GM23248 (cell line): Measurements from ENCODE around the gene SYNJ1. TPM values are rescaled to one million over a fixed set of nuclear protein-coding genes. Genes with fewer than 3 reads are reported as not detected.

Experiments
- DNase-seq: peaks from one replicate; pipeline ENCODE4 v3.0.0-alpha.2; 2015
- H2AFZ ChIP-seq: fragments of 200-600 bp; sonication (generic); 2 replicates; pipeline ENCODE4 v1.6.1; 2016; ENCODE audit warnings: antibody characterized with exemption
- H3F3A ChIP-seq: fragments of 200-600 bp; sonication (generic); 2 replicates; pipeline ENCODE4 v1.6.1; 2016; ENCODE audit warnings: mild to moderate bottlenecking, antibody characterized with exemption, mixed run types; ENCODE audit not compliant: insufficient read depth
- H3K27ac ChIP-seq: fragments of 200-600 bp; sonication (generic); 2 replicates; pipeline ENCODE4 v1.5.1; 2016; ENCODE audit warnings: mild to moderate bottlenecking
- H3K27me3 ChIP-seq: fragments of 200-600 bp; sonication (generic); replicated peaks from 2 replicates; pipeline ENCODE4 v1.6.1; 2016; ENCODE audit warnings: mild to moderate bottlenecking; ENCODE audit not compliant: insufficient read depth
- H3K36me3 ChIP-seq: fragments of 200-600 bp; sonication (generic); 2 replicates; pipeline ENCODE4 v1.6.1; 2016; ENCODE audit warnings: low read depth, mild to moderate bottlenecking
- H3K4me1 ChIP-seq: fragments of 200-600 bp; sonication (generic); 2 replicates; pipeline ENCODE4 v1.6.1; 2016; ENCODE audit warnings: mild to moderate bottlenecking; ENCODE audit not compliant: insufficient read depth
- H3K4me2 ChIP-seq: fragments of 200-600 bp; sonication (generic); one replicate; pipeline ENCODE4 v1.6.1; 2016; ENCODE audit warnings: mild to moderate bottlenecking; ENCODE audit not compliant: unreplicated experiment
- H3K4me3 ChIP-seq: fragments of 200-600 bp; sonication (generic); 2 replicates; pipeline ENCODE4 v1.5.1; 2016; ENCODE audit warnings: mild to moderate bottlenecking
- H3K79me2 ChIP-seq: fragments of 200-600 bp; sonication (generic); 2 replicates; pipeline ENCODE4 v1.6.1; 2016; ENCODE audit warnings: mild to moderate bottlenecking; ENCODE audit not compliant: insufficient read depth
- H3K9ac ChIP-seq: fragments of 200-600 bp; sonication (generic); 2 replicates; pipeline ENCODE4 v1.6.1; 2016; ENCODE audit warnings: mild to moderate bottlenecking
- H3K9me2 ChIP-seq: fragments of 200-600 bp; sonication (generic); 2 replicates; pipeline ENCODE4 v1.6.1; 2016; ENCODE audit warnings: mixed run types, mild to moderate bottlenecking, moderate library complexity; ENCODE audit not compliant: insufficient read depth
- H3K9me3 ChIP-seq: fragments of 200-600 bp; sonication (generic); one replicate; pipeline ENCODE4 v1.6.1; 2017; ENCODE audit warnings: low read depth
- H4K20me1 ChIP-seq: fragments of 200-600 bp; sonication (generic); 2 replicates; pipeline ENCODE4 v1.6.0; 2016; ENCODE audit not compliant: insufficient read depth
- EZH2 ChIP-seq: fragments of 200-600 bp; sonication (generic); IDR thresholded peaks from 2 replicates; pipeline ENCODE4 v1.6.1; 2018; ENCODE audit warnings: antibody characterized with exemption, mild to moderate bottlenecking; ENCODE audit not compliant: insufficient read depth, poor library complexity, severe bottlenecking
- EZH2phosphoT487 ChIP-seq: fragments of 200-600 bp; sonication (generic); IDR thresholded peaks from 2 replicates; pipeline ENCODE4 v1.6.1; 2018; ENCODE audit warnings: antibody characterized with exemption, moderate library complexity, mild to moderate bottlenecking, low read depth; ENCODE audit not compliant: insufficient read depth
- WGBS, 2 experiments: methylation state at CpG; one replicate each; pipeline ENCODE4 v1.1.6; 2015 to 2017; ENCODE audit warnings: low lambda C conversion rate in 2 of 2, low coverage in 1 of 2; ENCODE audit errors: missing lambda C conversion rate in 2 of 2; 5-methylcytosine and 5-hydroxymethylcytosine counted together
- in situ Hi-C: fragments of 300-500 bp; cut with MboI; formaldehyde crosslinking; loops from 2 replicates; pipeline ENCODE4 v1.15.0; 2020
- polyA plus RNA-seq: library from polyadenylated mRNA; unstranded; fragments of >200 nt; fragmentation: Nextera tagmentation; extraction: Ambion mirVana; gene quantifications from 2 replicates; pipeline ENCODE4 v1.2.1, GENCODE V29; 2016
- total RNA-seq: library from RNA; depleted of rRNA; stranded (reverse); fragments of >200 nt; shearing (Covaris generic); gene quantifications from 2 replicates; pipeline ENCODE4 v1.2.3, GENCODE V29; 2014

Gene SYNJ1
- total and polyA plus RNA-seq, 2 experiments from 2014 or later, result 4.6 to 5.0 TPM

DNA sequence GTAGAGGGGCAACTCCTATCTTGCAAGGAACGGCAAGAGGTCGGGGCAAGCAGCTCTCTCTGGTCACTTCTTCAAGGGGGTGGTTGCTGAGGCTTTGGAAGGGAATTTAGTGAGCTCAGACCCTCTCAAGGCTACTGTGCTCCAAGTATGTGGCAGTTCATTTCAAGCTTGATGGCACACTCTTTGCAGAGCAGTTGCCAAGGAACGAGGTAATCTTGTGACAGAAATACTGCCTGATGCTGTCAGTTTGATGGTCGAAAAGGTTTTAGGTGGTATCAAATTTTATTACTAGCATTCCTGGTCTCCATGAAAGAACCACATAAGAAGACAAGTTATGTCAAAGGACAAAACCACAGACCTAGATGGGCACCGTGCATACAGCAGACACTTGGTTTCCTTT is 128.7 kb downstream of the SYNJ1 start:
- DNase-seq, result no peak
- 90 to 93% methylated on average over 5 of the region's 5 CpGs for WGBS, 2 experiments
- no peak overlapping the region for H2AFZ ChIP-seq
- TF ChIP-seq EZH2phosphoT487 (no peak), EZH2 (no peak)
- peaks cover 10% of the 10 kb centered on the region for H3K36me3 ChIP-seq
- H3K9ac ChIP-seq, result no peak overlapping the region
- H3K9me3 ChIP-seq, result no peaks in the 10 kb centered on the region
- no peaks in the 10 kb centered on the region for H3K27me3 ChIP-seq
- peaks cover 13% of the 10 kb centered on the region for H3F3A ChIP-seq
- H3K4me3 ChIP-seq, result no peak overlapping the region
- H4K20me1 ChIP-seq, result no peaks in the 10 kb centered on the region
- H3K4me2 ChIP-seq, result no peak overlapping the region
- peaks cover 12% of the 10 kb centered on the region; the same call in 1 of the 2 replicates for H3K4me1 ChIP-seq
- H3K9me2 ChIP-seq, result no peaks in the 10 kb centered on the region
- H3K79me2 ChIP-seq, result no peaks in the 10 kb centered on the region
- in situ Hi-C loops, result no loop called here
- H3K27ac ChIP-seq, result no peak overlapping the region

DNA sequence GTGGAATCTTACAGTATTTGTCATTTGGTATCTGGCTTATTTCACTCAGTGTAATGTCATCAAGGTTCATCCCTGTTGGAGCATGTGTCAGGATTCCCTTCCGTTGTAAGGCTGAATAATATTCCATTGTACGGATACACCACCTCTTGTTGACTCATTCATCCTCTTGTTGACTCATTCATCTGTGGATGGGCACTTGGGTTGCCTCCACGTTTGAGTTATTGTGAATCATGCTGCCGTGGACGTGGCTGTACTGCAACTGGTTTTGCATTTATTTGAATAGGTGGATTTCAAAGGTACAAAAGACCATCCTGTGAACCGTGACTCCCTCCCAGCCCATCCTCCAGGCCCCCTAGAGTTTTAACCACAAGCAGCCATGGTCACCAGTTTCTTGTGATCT is 130.6 kb downstream of the SYNJ1 start:
- peak overlapping the region; percentile 58 for H3K9ac ChIP-seq
- H4K20me1 ChIP-seq, result no peaks in the 10 kb centered on the region
- H3K9me3 ChIP-seq, result no peaks in the 10 kb centered on the region
- peak overlapping the region; percentile 87 for H3K27ac ChIP-seq
- H3K4me2 ChIP-seq, result peak overlapping the region; percentile 24
- in situ Hi-C loops, result no loop called here
- H3K36me3 ChIP-seq, result no peaks in the 10 kb centered on the region; the same call in 1 of the 2 replicates
- H3K79me2 ChIP-seq, result no peaks in the 10 kb centered on the region
- peaks cover 13% of the 10 kb centered on the region for H3F3A ChIP-seq
- no peak overlapping the region for H2AFZ ChIP-seq
- no peak overlapping the region for H3K4me3 ChIP-seq
- H3K9me2 ChIP-seq, result no peaks in the 10 kb centered on the region
- H3K27me3 ChIP-seq, result no peaks in the 10 kb centered on the region
- peaks cover 12% of the 10 kb centered on the region; the same call in 1 of the 2 replicates for H3K4me1 ChIP-seq
- 3 to 5% methylated on average over 6 of the region's 6 CpGs for WGBS, 2 experiments
- no peak for TF ChIP-seq EZH2phosphoT487
- peak; percentile 97 for DNase-seq

DNA sequence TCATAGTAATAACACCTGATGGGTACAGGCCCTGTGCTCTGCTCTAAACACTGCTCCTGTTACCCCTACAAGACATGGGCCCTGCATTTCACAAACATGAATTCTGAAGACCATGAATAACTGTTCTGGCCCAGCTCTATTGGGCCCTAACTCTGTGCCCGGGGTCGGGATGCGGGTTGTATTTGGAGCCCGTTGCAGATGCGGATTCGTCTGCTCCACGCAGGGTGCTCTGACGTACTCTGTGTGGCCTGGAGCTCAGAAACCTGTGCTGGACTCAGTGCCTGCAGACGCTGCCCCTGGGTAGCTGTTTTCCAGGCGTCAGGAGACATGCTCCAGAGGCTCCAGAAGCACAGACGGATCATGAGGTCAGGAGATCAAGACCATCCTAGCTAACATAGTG is 132.4 kb downstream of the SYNJ1 start:
- no peak overlapping the region for H3K4me3 ChIP-seq
- no peaks in the 10 kb centered on the region for H3K9me3 ChIP-seq
- no peaks in the 10 kb centered on the region for H3K9me2 ChIP-seq
- no peaks in the 10 kb centered on the region for H3K27me3 ChIP-seq
- in situ Hi-C loops, result no loop called here
- H2AFZ ChIP-seq, result no peak overlapping the region
- H3F3A ChIP-seq, result peaks cover 5% of the 10 kb centered on the region
- TF ChIP-seq EZH2, result no peak
- TF ChIP-seq EZH2phosphoT487, result no peak
- no peaks in the 10 kb centered on the region for H4K20me1 ChIP-seq
- no peaks in the 10 kb centered on the region for H3K79me2 ChIP-seq
- 80 to 87% methylated on average over 10 to 11 of the region's 11 CpGs for WGBS, 2 experiments
- H3K27ac ChIP-seq, result no peak overlapping the region
- peaks cover 12% of the 10 kb centered on the region; the same call in 1 of the 2 replicates for H3K4me1 ChIP-seq
- H3K36me3 ChIP-seq, result no peaks in the 10 kb centered on the region; the same call in 1 of the 2 replicates
- no peak overlapping the region for H3K9ac ChIP-seq
- no peak for DNase-seq
- no peak overlapping the region for H3K4me2 ChIP-seq

DNA sequence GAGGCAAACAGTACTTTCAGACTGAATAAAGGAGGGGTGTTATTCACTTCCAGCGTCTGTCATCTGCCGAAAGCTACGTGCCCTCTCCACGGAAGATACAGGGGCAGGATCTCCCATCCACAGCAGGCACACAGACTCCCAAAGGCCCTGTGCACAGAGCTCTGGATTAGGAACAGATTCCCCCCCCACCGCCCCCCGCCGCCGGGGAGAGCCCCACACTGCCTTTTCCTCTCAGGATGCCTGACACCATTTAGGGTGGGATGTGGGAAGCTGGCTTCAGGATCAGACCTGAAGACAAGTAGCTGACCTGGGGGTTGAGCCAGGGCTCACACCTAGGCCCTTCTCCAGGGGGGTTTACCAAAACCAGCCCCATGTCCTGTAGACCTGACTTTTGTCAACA is 134.1 kb downstream of the SYNJ1 start:
- Histone ChIP-seq H2AFZ (no peak overlapping the region), H3K9me2 (no peaks in the 10 kb centered on the region), H3K27me3 (no peaks in the 10 kb centered on the region), H3K36me3 (no peaks in the 10 kb centered on the region), H3K4me1 (peaks cover 12% of the 10 kb centered on the region; the same call in 1 of the 2 replicates), H3K79me2 (no peaks in the 10 kb centered on the region), H3F3A (peaks cover 5% of the 10 kb centered on the region), H4K20me1 (no peaks in the 10 kb centered on the region), H3K9me3 (no peaks in the 10 kb centered on the region), H3K9ac (no peak overlapping the region), H3K4me2 (no peak overlapping the region), H3K27ac (no peak overlapping the region), H3K4me3 (no peak overlapping the region)
- TF ChIP-seq EZH2 (no peak), EZH2phosphoT487 (no peak)
- in situ Hi-C loops, result no loop called here
- WGBS, 2 experiments, result 62 to 70% methylated on average over 6 to 8 of the region's 8 CpGs
- no peak for DNase-seq
